Ureter (tissue), 1 donor: ENCODE results near the gene EIPR1. TPM values are rescaled to one million over a fixed set of nuclear protein-coding genes. Genes with fewer than 3 reads are reported as not detected.

Experiments used
- DNase-seq: peaks from one replicate; pipeline ENCODE4 v3.0.0-alpha.2; 2020; ENCODE audit warnings: low spot score
- total RNA-seq: library from RNA; stranded (reverse); gene quantifications from one replicate; pipeline ENCODE4 v1.2.4, GENCODE V29; 2023
- donor health status: DM: yes; HTN: yes; CAD: no.

The EIPR1 gene
- 38.1 TPM for total RNA-seq

- DNase-seq, result peak; percentile 98
Measured at GRCh38 chr2:3377612-3378432, at the start of gene EIPR1. EIPR1 (minus strand) TSS chr2:3377818; CDS start chr2:3377689, 129 bp downstream.

DNA sequence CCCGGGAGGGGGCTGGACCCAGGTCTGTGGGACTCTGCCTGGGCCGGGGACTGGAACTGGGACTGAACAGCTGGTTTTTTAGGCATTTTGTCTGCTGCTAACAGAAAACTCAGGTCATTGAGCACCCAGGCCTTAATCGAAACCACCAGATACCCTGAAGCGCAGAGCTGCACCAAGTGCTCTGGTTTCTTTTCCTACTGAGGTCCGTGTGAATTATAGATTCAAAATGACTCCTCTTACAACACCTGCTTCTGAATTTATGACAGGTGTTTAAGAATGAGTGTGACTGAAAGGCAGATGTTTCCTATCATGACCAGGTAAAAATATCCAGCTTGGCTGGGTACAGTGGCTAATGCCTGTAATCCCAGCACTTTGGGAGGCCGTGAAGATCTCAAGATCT lies 49.7 kb upstream of the EIPR1 start:
- DNase-seq, result no peak

DNA sequence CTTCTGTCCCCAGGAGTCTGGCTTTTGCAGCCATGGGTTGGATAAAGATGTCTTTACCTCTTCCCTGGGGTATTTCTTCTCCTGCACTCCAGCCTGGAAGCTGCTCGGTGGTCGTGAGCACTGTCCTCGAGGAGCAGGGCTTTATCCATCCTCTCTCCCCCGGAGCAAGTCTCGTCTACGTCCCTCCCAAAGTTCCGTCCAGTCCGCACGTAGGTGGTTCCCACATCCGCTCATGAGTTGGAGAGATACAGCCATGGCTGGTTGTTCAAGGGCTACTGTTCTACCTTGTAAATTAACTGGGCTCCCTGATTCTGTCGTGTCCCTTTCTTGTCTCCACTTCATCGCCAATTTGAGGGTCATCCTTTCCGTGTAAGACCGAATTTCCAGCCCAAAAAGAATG lies 49.0 kb upstream of the EIPR1 start:
- no peak for DNase-seq

GRCh38 chr2:3424171-3424795 lies 46.7 kb upstream of the EIPR1 start:
- DNase-seq, result no peak

DNA sequence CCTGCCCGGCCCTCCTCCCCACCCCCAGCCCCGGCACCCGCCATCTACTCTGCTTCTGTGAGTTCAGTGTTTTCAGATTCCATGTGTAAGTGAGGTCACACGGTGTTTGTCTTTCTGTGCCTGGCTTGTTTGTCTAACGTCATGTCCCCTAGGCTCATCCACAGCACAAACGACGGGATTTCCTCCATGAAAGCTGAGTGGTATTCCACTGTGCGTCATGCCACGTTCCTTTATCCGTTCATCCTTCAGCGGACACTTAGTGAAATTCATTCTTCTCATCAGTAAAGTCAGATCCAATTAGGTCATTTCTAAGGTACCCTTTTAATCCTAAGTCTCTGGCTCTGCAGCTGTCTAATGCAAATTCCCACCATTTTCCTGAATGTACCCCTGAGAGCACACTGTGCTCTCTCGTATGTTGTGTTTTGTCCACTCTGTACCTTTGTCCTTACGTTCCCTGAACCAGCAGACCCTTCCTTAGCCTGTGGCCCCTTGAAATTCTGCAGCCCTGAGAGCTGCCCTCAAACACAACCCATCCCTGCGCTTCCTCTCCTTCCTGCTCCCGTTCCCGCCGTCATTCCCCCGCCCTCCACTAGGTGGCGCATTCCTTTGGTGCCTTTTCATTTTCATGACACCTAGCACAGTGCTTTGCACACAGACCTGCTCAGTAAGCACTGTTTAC lies 46.0 kb upstream of the EIPR1 start:
- DNase-seq, result peak; percentile 60

DNA sequence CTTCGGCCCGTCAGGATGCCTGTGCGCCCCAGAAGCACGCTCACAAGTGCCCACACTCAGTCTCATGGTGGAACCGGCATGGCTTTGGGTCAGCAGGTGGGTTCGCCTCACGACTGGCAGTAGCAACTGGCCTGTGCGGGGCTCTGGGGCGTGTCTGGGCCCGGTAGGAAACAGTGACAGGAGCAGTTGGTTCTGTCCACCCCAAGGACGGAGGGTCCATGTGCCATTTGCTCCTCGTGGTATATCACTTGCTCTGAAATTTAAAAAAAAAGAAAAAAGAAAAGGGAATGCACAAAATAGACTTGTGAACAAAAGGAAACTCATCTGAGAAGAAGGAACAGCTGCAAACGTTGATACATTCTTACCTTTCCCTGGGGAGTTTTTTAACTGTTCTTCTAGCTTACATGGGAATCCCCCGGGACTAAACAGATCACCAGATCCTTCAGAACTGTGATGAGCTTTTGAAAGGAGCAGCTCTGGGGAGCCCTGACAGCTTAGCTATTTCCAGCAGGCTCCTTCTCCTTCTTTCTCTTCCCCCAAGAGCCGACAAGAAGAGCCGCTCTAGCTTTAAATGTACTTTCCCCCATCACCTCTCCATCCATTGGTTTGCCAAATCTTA lies 44.7 kb upstream of the EIPR1 start:
- no peak for DNase-seq

GRCh38 chr2:3421580-3421979 lies 44.0 kb upstream of the EIPR1 start:
- DNase-seq, result no peak

GRCh38 chr2:3420769-3421397 lies 43.3 kb upstream of the EIPR1 start:
- no peak for DNase-seq

DNA sequence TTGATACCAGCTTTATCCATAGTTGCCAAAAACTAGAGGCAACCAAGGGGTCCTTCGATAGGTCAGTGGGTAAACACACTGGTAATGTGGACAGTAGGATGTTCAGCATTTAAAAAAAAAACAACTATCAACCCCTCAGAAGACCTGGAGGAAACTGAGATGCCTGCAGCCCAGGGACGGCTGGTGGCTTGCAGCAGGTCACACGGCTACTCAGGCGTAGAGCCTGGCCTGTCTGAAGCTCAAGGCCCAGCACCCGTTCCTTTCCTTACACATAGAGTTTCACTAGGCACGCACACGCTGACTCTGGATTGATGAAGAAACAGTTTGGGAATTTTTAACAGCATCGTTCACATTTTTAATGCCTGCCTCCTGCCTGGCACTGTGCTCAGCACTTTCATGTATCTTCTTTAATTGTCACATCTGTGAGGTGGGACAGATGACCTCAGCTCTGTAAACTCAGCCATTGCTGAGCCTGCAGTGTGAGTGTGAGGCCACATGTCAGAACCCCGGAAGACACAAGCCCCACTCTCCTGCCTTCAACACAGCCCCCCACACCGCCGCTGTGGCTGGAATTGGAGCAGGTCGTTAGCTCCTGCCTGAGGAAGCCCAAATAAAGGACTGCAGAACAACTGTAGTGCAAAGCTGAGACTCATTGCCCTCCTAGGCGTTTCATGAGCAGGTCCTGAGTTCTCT lies 42.6 kb upstream of the EIPR1 start:
- DNase-seq, result no peak

DNA sequence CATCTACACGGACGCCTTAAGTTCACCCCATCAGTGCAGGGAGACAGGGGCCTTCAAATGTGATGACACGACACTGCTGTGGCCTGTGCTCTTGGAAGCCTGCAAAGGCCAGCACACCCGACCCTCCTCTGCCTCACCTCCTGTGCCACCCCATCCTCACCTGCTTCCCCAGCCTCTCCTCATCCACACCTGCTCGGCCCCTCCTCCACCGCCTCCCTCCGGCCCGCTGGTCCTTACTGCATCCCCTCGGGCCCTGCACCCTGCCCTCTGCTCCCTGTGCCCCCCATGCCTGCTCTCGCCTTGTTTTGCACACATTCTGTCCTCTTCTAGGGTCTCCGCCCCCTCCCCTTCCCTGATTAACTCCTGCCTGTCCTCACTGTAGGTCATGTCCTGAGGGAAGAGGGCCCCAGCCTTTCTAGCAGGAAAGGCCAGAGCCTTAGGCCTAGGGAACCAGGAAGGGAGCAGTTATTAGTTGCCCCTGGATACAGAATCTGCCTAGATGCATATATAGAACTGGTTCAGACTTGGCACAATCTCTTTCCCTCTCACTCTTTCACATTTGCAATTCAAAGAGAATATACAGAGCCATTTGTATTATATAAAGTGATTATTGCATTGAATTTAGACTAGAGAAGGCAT lies 41.3 kb upstream of the EIPR1 start:
- DNase-seq, result no peak

- DNase-seq, result no peak
Measured at GRCh38 chr2:3414133-3414860, 36.7 kb upstream of the EIPR1 start.

- DNase-seq, result no peak
Measured at GRCh38 chr2:3413697-3414096, 36.1 kb upstream of the EIPR1 start.

DNA sequence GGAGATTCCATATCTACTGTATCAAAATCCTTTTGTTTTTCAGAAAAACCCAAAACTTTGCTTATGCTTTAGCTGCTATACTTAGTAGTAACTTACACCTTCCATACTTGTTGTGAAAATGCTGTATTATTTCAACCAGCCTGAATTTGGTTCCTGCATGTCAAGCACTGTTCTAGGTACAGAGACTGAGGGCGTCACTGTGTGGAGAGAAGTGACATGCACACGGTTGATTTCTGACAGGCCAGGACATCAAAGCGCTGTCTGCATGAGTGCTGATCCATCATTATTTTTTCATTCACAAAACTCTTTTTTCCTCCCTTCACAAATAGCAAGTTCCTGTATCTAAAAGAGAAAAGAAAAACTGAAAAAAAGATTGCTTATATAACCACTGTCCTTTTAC lies 33.5 kb upstream of the EIPR1 start:
- no peak for DNase-seq

DNA sequence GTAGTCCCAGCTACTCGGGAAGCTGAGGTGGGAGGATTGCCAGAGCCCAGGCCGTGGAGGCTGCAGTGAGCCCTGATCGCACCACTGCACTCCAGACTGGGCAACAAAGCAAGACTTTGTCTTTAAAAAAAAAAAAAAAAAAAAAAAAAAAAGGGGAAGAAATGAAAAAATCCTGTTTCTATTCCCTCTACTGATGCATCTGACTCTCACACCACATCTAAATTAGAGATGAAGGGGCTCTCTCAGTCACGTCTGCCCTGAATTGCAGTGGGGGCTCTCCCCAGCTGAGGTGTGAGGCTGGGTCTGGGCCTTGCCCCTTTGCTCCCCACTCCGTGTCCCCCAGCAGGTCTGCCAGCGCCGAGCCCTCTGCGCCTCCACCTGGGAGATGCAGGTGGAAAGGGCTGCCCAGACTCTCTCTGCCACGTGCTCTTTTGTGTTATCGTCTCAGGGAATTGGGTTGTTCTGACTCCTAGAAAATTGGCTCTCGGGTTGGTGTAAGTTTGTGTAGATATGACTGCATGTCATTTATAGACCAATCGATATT lies 32.1 kb upstream of the EIPR1 start:
- DNase-seq, result no peak

GRCh38 chr2:3408781-3409180 lies 31.2 kb upstream of the EIPR1 start:
- DNase-seq, result no peak

- no peak for DNase-seq
Measured at GRCh38 chr2:3406501-3406900, 28.9 kb upstream of the EIPR1 start.

- DNase-seq, result no peak
Measured at GRCh38 chr2:3405876-3406275, 28.3 kb upstream of the EIPR1 start.

GRCh38 chr2:3405307-3405706 lies 27.7 kb upstream of the EIPR1 start:
- DNase-seq, result no peak

GRCh38 chr2:3404349-3404894 lies 26.8 kb upstream of the EIPR1 start:
- DNase-seq, result no peak
